Right atrium auricular region (tissue), 2 donors: Measurements from ENCODE around the gene BRSK1. TPM values are rescaled to one million over a fixed set of nuclear protein-coding genes. Genes with fewer than 3 reads are reported as not detected.

Source experiments
- DNase-seq: peaks from one replicate; pipeline ENCODE4 v3.0.0-alpha.2; 2019; ENCODE audit warnings: low spot score
- H3K27ac ChIP-seq, 2 donors: fragments of 200-600 bp; sonication (generic); 1 replicate in 1 of 2; 2 replicates in 1 of 2; pipeline ENCODE4 v1.5.1; 2016 to 2019
- H3K27me3 ChIP-seq, 2 donors: fragments of 200-600 bp; sonication (generic); one replicate each; pipeline versions ENCODE4 v1.5.1 to v1.6.0; 2017 to 2019
- H3K36me3 ChIP-seq: fragments of 200-600 bp; sonication (generic); one replicate; pipeline ENCODE4 v1.5.1; 2016
- H3K4me1 ChIP-seq, 2 donors: fragments of 200-600 bp; sonication (generic); one replicate each; pipeline versions ENCODE4 v1.5.1 to v1.6.0; 2017 to 2019
- H3K4me3 ChIP-seq, 2 donors: fragments of 200-600 bp; sonication (generic); 1 replicate in 1 of 2; 2 replicates in 1 of 2; pipeline ENCODE4 v1.5.1; 2017 to 2019; ENCODE audit warnings: mild to moderate bottlenecking in 1 of 2, moderate library complexity in 1 of 2
- H3K9me3 ChIP-seq, 2 donors: fragments of 200-600 bp; sonication (generic); one replicate each; pipeline ENCODE4 v1.5.1; 2019
- total RNA-seq, 2 donors: library from RNA; depleted of rRNA; stranded (reverse); fragments of >200 nt; gene quantifications; one replicate each; pipeline ENCODE4 v1.1.0, GENCODE V29; 2016
- TF ChIP-seq, protein P1 (sequence below), 2 donors: fragments of 200-600 bp; sonication (generic); IDR thresholded peaks; one replicate each; pipeline ENCODE4 v1.5.1; 2019; ENCODE audit warnings: antibody characterized with exemption in 2 of 2

Gene BRSK1
- total RNA-seq, 2 donors from 2014 or later: 5.6 to 15.6 TPM

GRCh38 chr19:55279770-55280643 lies 3.8 kb upstream of the BRSK1 start, which contains the start of gene HSPBP1:
TSS of gene HSPBP1 (minus strand) at chr19:55280110. CDS start at chr19:55279608, 502 bp downstream.
- TF ChIP-seq, protein P1, sequence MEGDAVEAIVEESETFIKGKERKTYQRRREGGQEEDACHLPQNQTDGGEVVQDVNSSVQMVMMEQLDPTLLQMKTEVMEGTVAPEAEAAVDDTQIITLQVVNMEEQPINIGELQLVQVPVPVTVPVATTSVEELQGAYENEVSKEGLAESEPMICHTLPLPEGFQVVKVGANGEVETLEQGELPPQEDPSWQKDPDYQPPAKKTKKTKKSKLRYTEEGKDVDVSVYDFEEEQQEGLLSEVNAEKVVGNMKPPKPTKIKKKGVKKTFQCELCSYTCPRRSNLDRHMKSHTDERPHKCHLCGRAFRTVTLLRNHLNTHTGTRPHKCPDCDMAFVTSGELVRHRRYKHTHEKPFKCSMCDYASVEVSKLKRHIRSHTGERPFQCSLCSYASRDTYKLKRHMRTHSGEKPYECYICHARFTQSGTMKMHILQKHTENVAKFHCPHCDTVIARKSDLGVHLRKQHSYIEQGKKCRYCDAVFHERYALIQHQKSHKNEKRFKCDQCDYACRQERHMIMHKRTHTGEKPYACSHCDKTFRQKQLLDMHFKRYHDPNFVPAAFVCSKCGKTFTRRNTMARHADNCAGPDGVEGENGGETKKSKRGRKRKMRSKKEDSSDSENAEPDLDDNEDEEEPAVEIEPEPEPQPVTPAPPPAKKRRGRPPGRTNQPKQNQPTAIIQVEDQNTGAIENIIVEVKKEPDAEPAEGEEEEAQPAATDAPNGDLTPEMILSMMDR (IDR thresholded peaks at IDR 0.05): no peak
- Histone ChIP-seq H3K9me3 (no peaks in the 10 kb centered on the region), H3K4me3 (peak within 1 kb of the TSS; percentile 79 to 83), H3K27ac (peak within 1 kb of the TSS; percentile 83 to 84), H3K27me3 (no peaks in the 10 kb centered on the region), H3K36me3 (peaks cover 11% of the 10 kb centered on the region), H3K4me1 (peaks cover 0 to 33% of the 10 kb centered on the region in 2 donors)
- peak; percentile 94 for DNase-seq

DNA sequence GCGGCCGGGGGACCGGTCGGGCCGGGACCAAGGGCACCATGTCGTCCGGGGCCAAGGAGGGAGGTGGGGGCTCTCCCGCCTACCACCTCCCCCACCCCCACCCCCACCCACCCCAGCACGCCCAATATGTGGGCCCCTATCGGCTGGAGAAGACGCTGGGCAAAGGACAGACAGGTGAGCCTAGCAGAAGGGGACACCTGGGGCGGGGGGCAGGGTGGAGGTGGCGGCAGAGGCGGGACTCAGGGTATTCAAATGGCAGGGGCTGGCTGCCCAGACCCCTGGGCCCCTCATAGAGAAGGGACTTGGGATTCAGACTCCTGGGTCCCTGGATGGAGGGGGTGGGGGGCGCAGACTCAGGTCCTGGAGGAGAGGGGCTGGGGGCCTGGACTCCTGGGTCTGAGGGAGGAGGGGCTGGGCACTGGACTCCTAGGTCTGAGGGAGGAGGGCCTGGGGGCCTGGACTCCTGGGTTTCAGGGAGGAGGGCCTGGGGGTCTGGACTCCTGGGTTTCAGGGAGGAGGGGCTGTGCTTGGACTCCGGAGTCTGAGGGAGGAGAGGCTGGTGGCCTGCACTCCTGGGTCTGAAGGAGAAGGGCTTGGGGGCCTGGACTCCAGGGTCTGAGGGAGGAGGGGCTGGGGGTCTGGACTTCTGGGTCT lies 735 bp downstream of the BRSK1 start:
- Histone ChIP-seq H3K4me3 (peak overlapping the region; percentile 62 to 77), H3K27me3 (no peaks in the 10 kb centered on the region), H3K4me1 (peaks cover 0 to 33% of the 10 kb centered on the region in 2 donors), H3K36me3 (no peaks in the 10 kb centered on the region), H3K9me3 (no peaks in the 10 kb centered on the region), H3K27ac (peak overlapping the region; percentile 80 to 88)
- DNase-seq: no peak
- TF ChIP-seq, protein P1 (IDR thresholded peaks at IDR 0.05): no peak

DNA sequence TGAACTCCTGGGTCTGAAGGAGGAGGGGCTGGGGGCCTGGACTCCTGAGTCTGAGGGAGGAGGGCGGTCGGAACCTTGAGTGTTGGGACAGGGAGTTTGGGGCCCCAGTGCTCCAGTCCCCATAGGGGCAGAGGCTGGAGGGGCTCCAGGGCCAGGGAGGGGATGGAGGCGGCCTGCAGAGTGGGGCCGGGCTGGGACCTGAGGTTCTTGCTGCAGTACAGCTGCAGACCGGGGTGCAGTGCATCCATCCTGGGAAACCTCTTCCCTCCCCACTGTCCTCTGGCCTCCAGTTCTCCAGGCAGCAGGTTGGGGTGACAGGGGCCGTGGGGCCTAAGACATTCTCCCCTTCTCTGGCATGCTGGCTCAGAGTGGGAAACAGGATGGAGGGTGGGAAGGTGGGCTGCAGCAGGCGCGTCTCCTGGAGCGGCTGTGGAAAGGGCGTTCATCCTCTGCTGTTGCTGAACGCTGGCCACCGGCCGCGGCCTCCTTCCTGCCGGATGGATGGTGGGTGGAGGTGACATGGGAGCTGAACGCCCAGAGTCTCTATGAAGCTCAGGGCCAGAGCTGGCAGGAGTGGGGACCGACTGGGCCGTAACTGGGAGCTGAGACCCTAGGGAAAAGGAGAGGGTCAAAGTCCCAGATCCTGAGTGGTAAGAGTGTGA lies 1.6 kb downstream of the BRSK1 start:
- Histone ChIP-seq H3K4me1 (peaks cover 0 to 30% of the 10 kb centered on the region in 2 donors), H3K27me3 (no peaks in the 10 kb centered on the region), H3K9me3 (no peaks in the 10 kb centered on the region), H3K4me3 (peak overlapping the region in 1 of 2 donors; percentile 15), H3K36me3 (no peaks in the 10 kb centered on the region), H3K27ac (peak overlapping the region; percentile 1 to 80)
- DNase-seq: no peak
- TF ChIP-seq, protein P1 (IDR thresholded peaks at IDR 0.05): no peak

GRCh38 chr19:55287361-55288079 lies 3.7 kb downstream of the BRSK1 start:
- peaks cover 6% of the 10 kb centered on the region for H3K36me3 ChIP-seq
- TF ChIP-seq, protein P1 (IDR thresholded peaks at IDR 0.05): no peak
- no peaks in the 10 kb centered on the region for H3K27me3 ChIP-seq
- H3K27ac ChIP-seq: no peak overlapping the region
- H3K9me3 ChIP-seq: no peaks in the 10 kb centered on the region
- H3K4me1 ChIP-seq: peaks cover 0 to 24% of the 10 kb centered on the region in 2 donors
- no peak for DNase-seq
- H3K4me3 ChIP-seq: no peak overlapping the region

GRCh38 chr19:55289117-55289796 lies 5.5 kb downstream of the BRSK1 start:
- Histone ChIP-seq H3K4me3 (no peak overlapping the region), H3K27me3 (no peaks in the 10 kb centered on the region), H3K27ac (no peak overlapping the region), H3K36me3 (peaks cover 10% of the 10 kb centered on the region), H3K4me1 (peaks cover 0 to 14% of the 10 kb centered on the region in 2 donors), H3K9me3 (no peaks in the 10 kb centered on the region)
- DNase-seq: no peak
- TF ChIP-seq, protein P1 (IDR thresholded peaks at IDR 0.05): no peak
